GM23248 (cell line): ENCODE data around the gene DTNB.

Source experiments
- EZH2 ChIP-seq: fragments of 200-600 bp; sonication (generic); IDR thresholded peaks from 2 replicates; pipeline ENCODE4 v1.6.1; 2018; ENCODE audit warnings: antibody characterized with exemption, mild to moderate bottlenecking; ENCODE audit not compliant: insufficient read depth, poor library complexity, severe bottlenecking
- EZH2phosphoT487 ChIP-seq: fragments of 200-600 bp; sonication (generic); IDR thresholded peaks from 2 replicates; pipeline ENCODE4 v1.6.1; 2018; ENCODE audit warnings: antibody characterized with exemption, moderate library complexity, mild to moderate bottlenecking, low read depth; ENCODE audit not compliant: insufficient read depth

DNA sequence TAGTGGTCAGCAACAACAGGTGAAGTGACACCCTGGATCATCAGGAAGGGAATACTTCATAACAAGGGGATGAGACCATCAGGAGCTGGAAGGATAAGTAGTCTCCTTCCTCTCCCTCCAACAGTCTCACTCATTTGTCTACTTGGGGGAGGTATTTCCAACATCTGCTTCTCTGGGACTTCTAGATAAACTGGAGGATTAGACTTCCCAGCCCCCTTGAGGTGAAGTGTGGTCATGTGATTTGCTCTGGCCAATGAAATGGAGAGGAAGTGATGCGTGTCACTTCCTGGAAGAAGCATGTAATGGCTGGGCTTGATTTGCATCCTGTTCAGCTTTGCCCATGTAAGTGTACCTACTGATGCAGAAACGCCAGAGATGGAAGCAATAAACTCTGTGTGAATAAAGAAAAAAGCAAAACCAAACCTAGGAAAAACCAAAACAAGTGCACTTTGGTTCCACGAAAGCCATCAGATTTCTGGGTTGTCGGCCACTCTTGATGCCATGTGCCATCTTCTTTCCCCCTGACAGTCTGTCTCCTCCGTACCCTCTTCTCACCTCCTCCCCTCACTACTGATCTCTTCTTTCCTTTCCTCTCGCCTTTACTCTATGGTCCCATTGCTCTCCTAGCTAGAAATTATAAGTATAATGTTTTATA, 255.5 kb downstream of the DTNB start:
- no peak for TF ChIP-seq EZH2
- no peak for TF ChIP-seq EZH2phosphoT487
